Measurements from ENCODE around the gene TPM2. TPM values are rescaled to one million over a fixed set of nuclear protein-coding genes. Genes with fewer than 3 reads are reported as not detected.

TPM2 gene
- total and polyA plus RNA-seq, 10 of the 15 experiments (the other 5 are each of a cell fraction or from before 2014, with no cell fraction given): 0.11 to 9.3 (median 1.1) TPM

GRCh38 chr9:35710818-35711500 is 21.2 kb upstream of the TPM2 start (continued):
- TF ChIP-seq ZBTB40 (IDR thresholded peaks at IDR 0.05; ENCODE audit: borderline replicate concordance) (no peak), YY1 (IDR thresholded peaks at IDR 0.05; ENCODE audit: low read depth, low read length) (no peak), CHD2 (IDR thresholded peaks at IDR 0.05; ENCODE audit: borderline replicate concordance, low read depth, low read length) (no peak), CBFB (IDR thresholded peaks at IDR 0.05; ENCODE audit: low read depth) (no peak), PAX5 (IDR thresholded peaks at IDR 0.05; ENCODE audit: borderline replicate concordance, low read depth, low read length) (no peak), NR2C2 (IDR thresholded peaks at IDR 0.05; ENCODE audit: borderline replicate concordance, control insufficient read depth, insufficient read length, low read depth) (no peak), DPF2 (IDR thresholded peaks at IDR 0.05) (no peak)

- no TSS peak for BruUV-seq (replicated peaks)
- H2AFZ ChIP-seq (ENCODE audit: control insufficient read depth, low read depth, low read length): no peak overlapping the region
- H3K27me3 ChIP-seq (replicated peaks in 1 of 2; ENCODE audit: control insufficient read depth in 2 of 2, insufficient read depth in 2 of 2, low read length in 1 of 2): no peaks in the 10 kb centered on the region
- no peak for ATAC-seq
- no peak overlapping the region for H3K9ac ChIP-seq (ENCODE audit: control insufficient read depth, insufficient read depth, low read length)
- H4K20me1 ChIP-seq (ENCODE audit: control insufficient read depth, insufficient read depth): no peaks in the 10 kb centered on the region
- intact Hi-C loops (cut with micrococcal nuclease; ENCODE audit: unreplicated experiment): no loop called here
- CTCF ChIA-PET: interaction anchor here (4.1 to 5.8 kb wide), 2 partner anchors 11 to 19 kb away, joined by 33 to 39 read pairs; no protein-coding TSS in a partner anchor
- H3K4me3 ChIP-seq: no peak overlapping the region
- H3K4me1 ChIP-seq (ENCODE audit: control insufficient read depth, insufficient read depth, low read length): peaks cover 14% of the 10 kb centered on the region
- H3K36me3 ChIP-seq (ENCODE audit: control insufficient read depth in 2 of 2, insufficient read depth in 2 of 2, low read length in 1 of 2): peaks cover 56 to 68% of the 10 kb centered on the region in 2 experiments
- no peaks in the 10 kb centered on the region for H3K79me2 ChIP-seq (ENCODE audit: control insufficient read depth, insufficient read depth, low read length)
- TF ChIP-seq NR2C1 (IDR thresholded peaks at IDR 0.05): no peak
- TF ChIP-seq ZNF274 (IDR thresholded peaks at IDR 0.05; ENCODE audit: insufficient read depth, insufficient read length): no peak
- TF ChIP-seq STAT3 (IDR thresholded peaks at IDR 0.05; ENCODE audit: low read depth, low read length): no peak
- no peak for TF ChIP-seq ATF3 (IDR thresholded peaks at IDR 0.05; ENCODE audit: borderline replicate concordance, extremely low read depth, low read depth, low read length)
- no peak overlapping the region for H3K27ac ChIP-seq (ENCODE audit: control insufficient read depth, insufficient read depth)
- POLR2A ChIA-PET: interaction anchor here (1.1 to 1.4 kb wide), 3 partner anchors 11 to 19 kb away, joined by 3 to 4 read pairs (median 4); no protein-coding TSS in a partner anchor
- RAD21 ChIA-PET (ENCODE audit: unreplicated experiment): no interaction called here
- FAIRE-seq: no peak
- 93% methylated on average over 4 of the region's 4 CpGs for WGBS (ENCODE audit: insufficient coverage, insufficient replicate concordance, low lambda C conversion rate, missing lambda C conversion rate)
- H3K4me2 ChIP-seq (ENCODE audit: control insufficient read depth, insufficient read depth): no peak overlapping the region
- H3K9me3 ChIP-seq (replicated peaks; ENCODE audit: control insufficient read depth, insufficient read depth, low read length): no peaks in the 10 kb centered on the region
- DNase-seq (ENCODE audit: low read depth, low spot score): no peak
- SMC1A ChIA-PET (ENCODE audit: uncharacterized antibody, unreplicated experiment): interaction anchor here (1.0 kb wide), 1 partner anchor 14 kb away, joined by 3 read pairs; no protein-coding TSS in a partner anchor
- in situ Hi-C loops (cut with MboI): no loop called here
Measured at GRCh38 chr9:35708146-35708545, 18.4 kb upstream of the TPM2 start.
